Frontal cortex (tissue), 4 donors: ENCODE measurements around the gene ZNF23. TPM values are rescaled to one million over a fixed set of nuclear protein-coding genes. Genes with fewer than 3 reads are reported as not detected.

Experiments
- DNase-seq, 2 donors: peaks; one replicate each; pipeline ENCODE4 v3.0.0; 2012; ENCODE audit warnings: low spot score in 2 of 2
- FAIRE-seq: peaks from 2 replicates; lab custom pipeline; 2012; peaks lifted over from hg19 to GRCh38; lab: Jason Lieb, UNC
- total RNA-seq: library from RNA; depleted of rRNA; stranded (reverse); fragments of >200 nt; gene quantifications from one replicate; pipeline ENCODE4 v1.2.3, GENCODE V29; 2014
- donor health status: control.
- donor health status: control.
- donor health status: control.

The ZNF23 gene
- total RNA-seq, 1 donor from 2014 or later = 23.6 TPM

DNA sequence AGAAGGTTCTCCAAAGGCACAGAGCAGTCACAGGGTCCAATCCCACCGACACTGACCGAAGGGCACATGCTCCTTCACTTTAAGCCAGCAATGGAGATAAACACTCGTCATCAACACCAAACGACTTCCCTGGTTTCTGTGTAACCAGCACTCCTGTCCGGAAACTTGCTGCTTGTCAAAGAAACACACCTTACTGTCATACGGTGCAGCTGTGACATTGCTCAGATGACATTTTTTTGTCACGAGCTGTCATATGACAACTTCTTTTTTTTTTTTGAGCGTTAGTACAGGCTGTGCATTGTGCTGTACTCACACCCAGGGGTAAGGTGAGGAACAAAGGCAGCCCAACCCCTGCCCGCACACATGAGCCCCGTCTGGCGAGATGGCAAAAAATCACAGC is 59.4 kb downstream of the ZNF23 start:
- DNase-seq = no peak

DNA sequence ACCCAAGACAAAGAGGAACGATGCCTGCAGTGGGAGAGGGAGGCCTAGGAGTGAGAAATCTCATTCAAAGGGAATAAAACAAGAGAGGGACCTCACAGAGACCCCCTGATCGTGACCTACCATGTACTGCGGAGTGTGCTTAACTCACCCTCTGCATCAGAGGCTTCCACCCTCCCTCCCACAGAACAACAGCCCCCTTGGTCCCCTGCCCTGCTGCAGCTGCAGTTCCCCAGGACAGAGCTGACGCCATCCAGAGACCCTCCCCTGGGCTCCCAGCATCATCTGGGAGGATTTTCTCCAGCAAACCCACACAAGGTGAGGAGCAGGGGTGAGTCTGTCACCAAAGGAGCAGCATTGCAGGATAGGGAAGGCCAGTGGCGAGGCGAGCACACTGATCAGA is 60.0 kb downstream of the ZNF23 start:
- FAIRE-seq (no peak), DNase-seq (no peak)

More for the DNA sequence above, 59.4 kb downstream of the ZNF23 start:
- no peak for FAIRE-seq

GRCh38 chr16:71399801-71400563 is 62.1 kb downstream of the ZNF23 start:
- FAIRE-seq (no peak), DNase-seq (no peak)

Other genes with a start within 250 kb of the ZNF23 start
- 19.2 TPM for gene HYDIN, start 231.5 kb downstream of the ZNF23 start, total RNA-seq
- 35.9 TPM for gene CMTR2, start 172.8 kb downstream of the ZNF23 start, total RNA-seq
- gene CALB2, start 103.5 kb downstream of the ZNF23 start, total RNA-seq = 19.2 TPM
- not detected for gene TLE7, start 20.2 kb downstream of the ZNF23 start, total RNA-seq
- gene ZNF19, start 27.1 kb upstream of the ZNF23 start, total RNA-seq = 6.5 TPM
- gene CHST4, start 64.2 kb upstream of the ZNF23 start, total RNA-seq = not detected
- gene TAT, start 114.8 kb upstream of the ZNF23 start, total RNA-seq = not detected
- not detected for gene MARVELD3, start 163.9 kb upstream of the ZNF23 start, total RNA-seq